ENCODE data around the gene GLYATL1B. TPM values are rescaled to one million over a fixed set of nuclear protein-coding genes. Genes with fewer than 3 reads are reported as not detected.
A peak's percentile ranks its signal among the peaks of the same experiment; 100 is the strongest.
"Not testable (repeated sequence)": the region's sequence is repeated elsewhere in the genome, so short reads cannot be mapped to it uniquely, and the experiment has no call there.

The GLYATL1B gene, protein sequence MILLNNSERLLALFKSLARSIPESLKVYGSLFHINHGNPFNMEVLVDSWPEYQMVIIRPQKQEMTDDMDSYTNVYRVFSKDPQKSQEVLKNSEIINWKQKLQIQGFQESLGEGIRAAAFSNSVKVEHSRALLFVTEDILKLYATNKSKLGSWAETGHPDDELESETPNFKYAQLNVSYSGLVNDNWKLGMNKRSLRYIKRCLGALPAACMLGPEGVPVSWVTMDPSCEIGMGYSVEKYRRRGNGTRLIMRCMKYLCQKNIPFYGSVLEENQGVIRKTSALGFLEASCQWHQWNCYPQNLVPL
- not detected in 2 replicates for total RNA-seq

- not testable (repeated sequence) for DNase-seq
Measured at GRCh38 chr11:59086007-59086406, at the start of gene GLYATL1B. Gene GLYATL1B (plus strand): TSS chr11:59086307. CDS start chr11:59086307, 0 bp downstream.

- not testable (repeated sequence) for DNase-seq
Measured at GRCh38 chr11:59036542-59036941, 49.6 kb upstream of the GLYATL1B start.

GRCh38 chr11:59037434-59037833 lies 48.7 kb upstream of the GLYATL1B start:
- DNase-seq = not testable (repeated sequence)

GRCh38 chr11:59040607-59041006 lies 45.5 kb upstream of the GLYATL1B start:
- DNase-seq = no peak

DNA sequence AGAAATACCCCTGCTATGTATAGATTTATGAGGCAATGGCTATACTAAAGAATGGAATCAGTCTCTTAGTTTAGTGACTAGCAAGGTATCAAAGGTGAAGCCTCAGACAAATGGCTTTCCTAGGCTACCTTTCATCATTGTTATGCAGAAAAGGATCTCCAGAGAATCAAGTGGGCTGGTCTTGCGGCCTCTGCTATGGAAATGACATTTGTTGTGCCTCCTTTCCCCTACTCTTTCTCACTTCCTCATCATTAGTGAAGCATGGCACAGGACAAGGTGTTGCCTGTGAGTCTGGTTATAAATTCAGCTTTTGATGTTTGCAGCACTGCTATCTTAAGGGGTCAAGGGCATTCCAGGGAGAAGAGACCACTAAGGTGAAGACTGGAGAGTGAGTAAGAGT lies 34.7 kb upstream of the GLYATL1B start:
- not testable (repeated sequence) for DNase-seq

DNA sequence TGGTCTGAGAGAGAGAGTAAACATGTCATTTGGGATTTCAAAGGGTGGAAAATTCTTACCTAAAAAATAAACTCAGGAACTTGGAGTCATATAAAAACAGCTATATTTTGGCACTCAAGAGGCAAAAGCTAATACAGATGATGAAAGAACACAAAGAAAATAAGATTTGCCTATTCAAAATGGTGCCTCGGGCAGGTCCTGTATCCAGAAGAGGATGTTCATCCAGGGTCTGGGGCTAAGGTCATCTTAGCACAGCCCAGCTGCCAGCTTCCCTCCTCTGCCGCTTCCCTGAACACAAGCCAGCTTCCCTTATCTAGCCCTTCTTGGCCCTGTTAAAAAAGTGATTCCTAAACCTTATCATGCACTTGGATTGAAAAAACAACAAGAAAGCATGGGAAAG lies 33.8 kb upstream of the GLYATL1B start:
- DNase-seq = not testable (repeated sequence)

GRCh38 chr11:59053387-59053786 lies 32.7 kb upstream of the GLYATL1B start:
- peak; percentile 79 for DNase-seq

- peak; percentile 87 for DNase-seq
Measured at GRCh38 chr11:59058120-59059033, 27.7 kb upstream of the GLYATL1B start.

- not testable (repeated sequence) for DNase-seq
Measured at GRCh38 chr11:59060096-59060495, 26.0 kb upstream of the GLYATL1B start.

DNA sequence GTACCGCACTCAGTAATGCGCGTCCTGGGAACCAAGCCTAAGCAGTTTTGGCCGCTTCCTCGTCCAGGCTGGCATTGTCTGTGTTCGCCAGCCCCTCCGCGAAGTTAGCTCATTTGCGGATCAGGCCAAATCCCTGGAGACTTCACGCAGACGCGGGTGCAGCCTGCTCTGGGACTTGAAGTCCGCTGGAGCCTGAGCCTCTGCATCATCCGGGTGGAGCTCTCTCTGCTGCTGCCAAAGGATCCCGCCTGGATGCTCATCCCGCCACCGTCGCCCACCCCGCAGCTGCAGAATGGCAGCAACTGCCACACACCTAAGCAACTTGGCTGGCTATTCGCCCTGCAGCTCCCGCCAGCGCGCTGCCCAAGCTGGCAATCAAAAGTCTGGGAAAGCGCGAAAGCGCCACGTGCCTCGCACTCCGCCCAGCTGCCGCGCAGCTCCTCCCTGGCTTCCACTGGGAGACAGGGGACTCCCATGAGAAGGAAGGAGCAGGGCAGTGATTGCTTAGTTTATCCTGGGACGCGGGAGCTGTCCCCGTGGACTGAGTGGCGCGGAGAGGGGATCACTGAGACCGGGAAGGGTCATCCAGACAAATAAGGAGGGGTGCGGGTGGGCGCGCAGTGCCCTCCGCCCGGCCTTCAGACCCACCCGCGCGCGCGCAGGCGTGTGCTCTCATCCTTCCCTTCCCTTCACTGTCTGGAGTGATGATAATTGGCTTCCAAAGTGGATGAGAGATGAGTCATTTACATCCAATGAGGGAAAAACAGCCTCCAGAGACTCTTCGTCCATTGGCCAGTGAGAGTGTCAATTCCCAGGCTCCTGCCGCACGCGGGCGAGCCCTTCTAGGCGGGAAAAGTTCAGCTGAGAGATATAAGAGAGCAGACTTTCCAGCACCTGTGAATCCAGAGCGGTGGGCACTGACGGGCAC lies 23.2 kb upstream of the GLYATL1B start:
- DNase-seq = no peak

DNA sequence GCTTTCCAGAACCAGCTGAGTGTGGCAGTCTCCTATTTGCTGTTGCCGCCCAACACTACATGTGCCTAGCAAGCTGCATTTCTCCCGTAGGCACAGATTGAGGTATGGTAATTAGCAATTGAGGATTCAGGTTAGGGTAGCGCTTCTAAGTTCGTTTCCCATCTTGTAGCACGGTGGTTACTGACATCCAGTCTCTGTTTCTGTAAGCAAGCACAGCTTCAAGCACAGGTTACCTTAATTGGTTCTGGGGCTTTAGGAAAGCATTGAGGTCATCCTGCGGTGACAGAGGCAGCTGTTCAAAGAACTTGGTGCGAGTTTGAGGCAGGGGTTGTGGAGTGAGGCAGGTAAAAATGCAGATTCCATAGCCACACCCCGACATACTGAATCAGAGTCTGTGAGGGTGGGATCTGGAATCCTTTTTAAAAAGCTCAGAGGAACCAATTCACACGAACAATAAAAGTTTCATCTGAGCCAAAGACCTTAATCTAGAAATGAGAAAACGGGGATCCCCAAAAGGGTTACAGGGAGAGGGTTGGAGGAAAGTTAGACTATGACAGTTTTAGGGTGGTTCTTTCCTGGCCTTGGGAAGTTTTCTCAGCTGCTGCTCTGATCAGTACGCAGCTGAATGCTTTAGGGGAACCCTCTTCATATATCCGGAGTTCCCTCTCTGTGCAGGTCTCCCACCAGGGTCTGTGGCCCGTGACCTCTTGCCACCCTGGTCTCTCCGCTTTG lies 21.9 kb upstream of the GLYATL1B start:
- DNase-seq = not testable (repeated sequence)

- no peak for DNase-seq
Measured at GRCh38 chr11:59069087-59069486, 17.0 kb upstream of the GLYATL1B start.

DNA sequence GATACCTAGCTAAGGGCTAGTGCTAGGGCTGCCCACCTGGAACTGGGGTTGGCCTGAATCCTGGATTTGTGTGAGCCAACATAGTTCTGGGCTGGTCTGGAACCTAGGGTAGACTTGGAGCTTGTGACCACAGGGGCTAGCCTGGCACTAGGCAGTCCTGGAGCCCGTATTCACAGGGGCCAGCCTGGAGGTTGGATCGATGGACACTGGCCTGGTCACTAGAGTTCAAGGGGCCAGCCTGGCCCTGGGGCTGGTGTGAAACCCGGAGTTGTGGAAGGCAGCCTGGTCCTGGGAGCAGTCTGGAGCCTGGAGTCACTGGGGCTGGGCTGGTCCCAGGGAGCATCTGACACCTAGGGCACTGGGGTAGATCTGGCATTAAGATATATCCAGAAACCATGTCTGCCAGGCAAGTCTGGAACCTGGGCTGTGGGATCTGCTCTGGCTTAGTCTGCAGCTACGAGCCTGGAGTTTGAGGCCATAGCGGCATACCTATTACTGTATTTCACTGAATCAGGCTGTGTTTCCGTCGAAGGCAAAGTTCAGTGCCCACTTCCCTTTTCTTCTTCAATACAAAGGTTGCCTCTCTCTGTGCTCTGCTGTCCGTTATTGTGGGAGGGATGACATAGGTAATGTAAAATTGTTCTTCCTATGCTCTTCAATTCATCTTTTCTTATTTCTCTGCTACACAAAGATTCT lies 9.1 kb upstream of the GLYATL1B start:
- no peak for DNase-seq

GRCh38 chr11:59078435-59078834 lies 7.7 kb upstream of the GLYATL1B start:
- DNase-seq = no peak

GRCh38 chr11:59079086-59079485 lies 7.0 kb upstream of the GLYATL1B start:
- DNase-seq = no peak

GRCh38 chr11:59080421-59080820 lies 5.7 kb upstream of the GLYATL1B start:
- not testable (repeated sequence) for DNase-seq

- DNase-seq = not testable (repeated sequence)
Measured at GRCh38 chr11:59081430-59082020, 4.6 kb upstream of the GLYATL1B start.

DNA sequence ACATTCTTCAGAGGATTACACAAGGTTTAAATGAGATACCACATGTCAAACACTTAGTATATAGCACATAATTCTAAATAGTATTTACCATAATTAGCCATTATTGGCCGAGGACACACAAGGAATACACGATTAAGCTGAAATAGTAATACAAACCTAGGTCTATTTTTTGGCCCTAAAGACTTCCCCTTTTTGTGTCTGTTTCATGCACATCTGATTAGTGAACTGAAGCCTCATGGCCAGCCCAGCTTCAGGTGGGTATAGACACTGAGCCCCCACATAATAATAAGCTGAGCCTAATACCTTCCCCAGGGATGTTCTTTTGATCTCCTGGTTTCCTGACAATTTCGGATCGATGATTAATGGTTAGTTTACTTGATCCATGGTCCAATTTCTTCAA lies 2.1 kb downstream of the GLYATL1B start:
- DNase-seq = no peak

GRCh38 chr11:59093576-59093975 lies 7.5 kb downstream of the GLYATL1B start:
- not testable (repeated sequence) for DNase-seq

DNA sequence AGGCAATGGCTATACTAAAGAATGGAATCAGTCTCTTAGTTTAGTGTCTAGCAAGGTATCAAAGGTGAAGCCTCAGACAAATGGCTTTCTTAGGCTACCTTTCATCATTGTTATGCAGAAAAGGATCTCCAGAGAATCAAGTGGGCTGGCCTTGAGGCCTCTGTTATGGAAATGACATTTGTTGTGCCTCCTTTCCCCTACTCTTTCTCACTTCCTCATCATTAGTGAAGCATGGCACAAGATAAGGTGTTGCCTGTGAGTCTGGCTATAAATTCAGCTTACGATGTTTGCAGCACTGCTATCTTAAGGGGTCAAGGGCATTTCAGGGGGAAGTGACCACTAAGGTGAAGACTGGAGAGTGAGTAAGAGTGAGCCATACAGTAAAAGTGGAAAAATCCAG lies 9.1 kb downstream of the GLYATL1B start:
- not testable (repeated sequence) for DNase-seq
